Measurements from ENCODE around the gene DIAPH2.

GRCh38 chrX:97211070-97211469 lies 526.4 kb downstream of the DIAPH2 start:
- TF ChIP-seq SETDB1 (IDR thresholded peaks at IDR 0.05; ENCODE audit: low read length) = no peak
- TF ChIP-seq EP300 (IDR thresholded peaks at IDR 0.05; ENCODE audit: low read length) = no peak
- no peak for TF ChIP-seq MXD1 (CRISPR knock-in tag; IDR thresholded peaks at IDR 0.05; ENCODE audit: borderline replicate concordance, poor library complexity, severe bottlenecking)
- no peak for TF ChIP-seq POLR2A (conservative IDR thresholded peaks at IDR 0.05)
- TF ChIP-seq HDAC2 (IDR thresholded peaks at IDR 0.05) = no peak
- TF ChIP-seq RCOR1 (IDR thresholded peaks at IDR 0.05; ENCODE audit: borderline replicate concordance in 1 of 2, low read depth in 2 of 2, low read length in 2 of 2) = no peak
- no peak for TF ChIP-seq RNF219 (CRISPR knock-in tag; IDR thresholded peaks at IDR 0.05)
- no peak for TF ChIP-seq HNRNPLL (IDR thresholded peaks at IDR 0.05; ENCODE audit: low read depth, low read length, poor library complexity, severe bottlenecking)
- TF ChIP-seq ZC3H4 (CRISPR knock-in tag; IDR thresholded peaks at IDR 0.05; ENCODE audit: borderline replicate concordance) = no peak
